DMS153 treated with DMSO at 0.1 percent for 48 hours (cell line): ENCODE data around the gene UVSSA.
"Not testable (repeated sequence)": the region's sequence is repeated elsewhere in the genome, so short reads cannot be mapped to it uniquely, and the experiment has no call there.

Source experiments
- DNase-seq: peaks from one replicate; lab custom pipeline; 2025; ENCODE audit not compliant: unreplicated experiment; lab: John Stamatoyannopoulos, UW

The UVSSA gene

DNA sequence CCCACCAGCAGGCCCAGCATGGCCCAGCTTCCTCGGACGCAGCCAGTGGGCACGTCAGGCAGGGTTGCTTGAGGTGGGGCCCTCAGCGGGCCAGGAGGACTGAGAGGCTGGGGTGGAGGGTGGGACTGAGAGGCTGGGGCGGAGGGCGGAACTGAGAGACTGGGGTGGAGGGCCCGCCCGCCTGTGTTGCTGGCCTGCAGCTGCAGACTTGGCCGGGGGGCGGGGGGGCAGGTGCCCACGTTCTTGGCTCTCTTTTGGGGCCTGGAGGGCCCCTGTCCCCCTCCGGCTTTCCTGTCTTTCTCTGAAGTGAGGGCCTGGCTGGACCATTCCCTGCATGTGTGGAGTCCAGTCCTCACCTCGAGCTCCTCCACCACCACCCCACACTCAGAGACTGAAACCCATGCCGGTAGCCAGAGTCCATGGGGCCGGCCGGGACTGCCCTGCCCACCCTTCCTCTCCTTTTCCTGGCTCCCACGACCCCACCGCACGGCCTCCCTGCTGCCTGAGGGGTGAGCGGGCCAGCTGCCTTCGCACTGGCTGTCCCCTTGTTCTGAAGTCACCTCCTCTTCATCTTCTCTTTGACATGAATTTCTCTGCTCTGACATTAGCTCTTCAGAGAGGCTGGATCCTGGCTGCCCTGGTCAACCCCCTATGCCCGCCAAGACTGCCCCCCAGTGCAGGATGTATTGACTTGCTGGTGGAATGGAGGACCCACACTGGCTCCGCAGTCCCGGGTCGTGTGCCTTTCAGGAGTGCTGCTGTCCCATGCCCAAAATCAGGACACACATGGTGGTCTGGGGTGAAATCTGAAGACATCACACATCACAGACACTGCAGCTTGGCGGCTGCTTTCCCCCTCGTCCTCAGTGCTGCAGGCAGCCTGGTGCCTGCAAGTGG, 69.3 kb downstream of the UVSSA start:
- DNase-seq, result no peak

DNA sequence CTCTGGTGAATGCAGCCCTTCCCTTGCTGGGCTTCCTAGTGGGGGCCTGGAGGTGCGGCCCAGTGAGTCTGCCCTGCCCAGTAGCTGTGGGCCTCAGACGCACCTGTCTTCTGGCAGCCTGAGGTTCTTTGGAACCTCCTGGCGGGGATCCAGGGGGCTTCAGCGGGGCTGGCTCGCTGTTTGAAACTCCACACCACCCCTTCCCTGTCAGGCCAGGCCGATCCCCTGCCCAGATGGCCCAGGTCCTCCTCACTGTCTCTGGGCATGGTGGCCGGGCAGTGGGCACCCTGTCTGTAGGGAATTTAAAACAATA, 69.9 kb downstream of the UVSSA start:
- no peak for DNase-seq

DNA sequence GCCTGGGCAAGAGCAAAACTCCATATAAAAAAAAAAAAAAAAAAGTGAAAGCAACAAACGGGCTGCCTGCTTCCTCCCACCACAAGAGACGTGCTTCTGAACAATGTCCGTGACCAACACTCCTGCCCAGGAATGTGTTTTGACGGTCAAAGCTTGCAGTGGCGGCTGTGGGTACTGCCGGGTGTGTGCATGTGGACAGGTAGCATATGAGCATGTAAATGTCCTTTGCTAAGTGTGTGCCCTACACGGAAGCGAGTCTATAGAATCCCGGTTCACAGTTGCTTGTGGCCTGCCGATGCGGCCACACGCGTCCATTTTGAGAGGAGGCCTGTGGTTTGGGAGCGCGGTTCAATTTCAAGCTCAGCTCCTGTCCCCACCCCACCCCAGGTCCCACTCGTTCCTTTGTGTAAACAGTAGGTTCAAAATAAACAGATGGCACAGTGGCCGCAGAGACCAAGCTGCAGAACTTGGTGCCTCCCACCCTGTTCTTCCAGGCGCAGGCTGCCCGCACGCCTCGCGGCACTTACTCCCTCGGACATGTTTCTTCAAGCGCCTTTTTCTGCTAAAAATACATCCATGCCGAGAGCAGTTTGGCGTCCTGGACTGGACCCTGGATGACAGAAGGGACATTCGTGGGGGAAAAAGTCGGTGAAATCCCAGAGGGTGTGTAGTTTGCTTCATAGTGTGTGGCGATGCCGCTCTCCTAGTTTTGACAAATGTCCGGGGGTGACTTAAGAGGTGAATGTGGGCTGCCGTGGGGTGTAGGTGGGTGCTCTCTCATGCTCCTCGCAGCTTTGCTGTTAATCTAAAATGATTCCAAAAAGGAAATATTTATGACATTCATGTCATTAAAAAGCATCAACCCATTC, 70.7 kb downstream of the UVSSA start:
- no peak for DNase-seq

DNA sequence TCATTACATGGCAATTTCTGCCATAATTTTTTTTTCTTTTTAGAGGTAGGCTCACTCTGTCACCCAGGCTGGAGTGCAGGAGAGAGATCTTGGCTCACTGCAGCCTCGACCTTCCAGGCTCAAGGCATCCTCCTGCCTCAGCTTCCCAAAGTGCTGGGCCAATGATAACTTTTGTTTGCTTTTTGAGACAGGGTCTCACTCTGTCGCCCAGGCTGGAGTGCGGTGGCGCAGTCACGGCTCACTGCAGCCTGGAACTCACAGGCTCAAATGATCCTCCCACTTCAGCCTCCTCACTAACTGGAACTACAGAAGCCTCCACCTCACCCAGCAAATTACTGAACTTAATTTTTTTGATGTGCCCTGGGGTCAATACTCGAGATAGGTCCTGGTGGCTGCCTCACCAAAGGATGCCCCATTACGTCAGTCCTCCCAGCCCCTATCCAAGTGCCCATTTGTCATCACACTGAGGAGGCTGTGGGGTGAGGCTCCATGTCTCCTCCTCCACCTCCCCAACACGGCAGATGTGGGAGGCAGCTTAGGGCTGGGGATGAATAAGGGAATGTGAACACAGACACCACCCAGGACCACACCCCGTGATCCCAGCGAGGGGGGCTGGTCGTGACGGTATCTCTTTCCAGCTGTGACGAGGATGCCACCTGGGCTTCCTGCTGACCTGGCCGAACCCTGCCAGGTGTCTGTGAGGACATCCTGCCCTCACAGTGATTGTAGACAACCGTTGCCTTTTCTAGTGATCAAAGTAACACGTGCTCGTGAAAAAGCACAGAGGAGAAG, 71.7 kb downstream of the UVSSA start:
- DNase-seq, result no peak

DNA sequence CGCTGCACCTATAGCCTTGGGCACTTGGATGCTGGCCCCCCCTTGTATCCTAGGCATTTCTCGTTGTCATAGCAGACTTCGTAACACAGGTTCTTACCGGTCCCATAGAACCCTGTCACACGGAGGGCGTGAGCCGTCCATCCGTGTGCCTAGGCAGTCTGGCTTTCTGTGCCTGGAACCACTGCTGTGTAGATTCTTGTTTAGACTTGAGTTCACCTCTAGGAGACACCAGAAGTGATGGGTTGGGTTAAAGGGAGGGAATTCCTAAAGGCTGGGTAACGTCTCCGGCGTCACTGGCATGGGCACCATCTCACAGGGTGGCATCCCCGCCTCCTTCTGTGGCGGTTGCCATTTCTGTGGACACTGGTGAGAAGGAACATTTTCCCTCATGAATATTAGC, 72.7 kb downstream of the UVSSA start:
- DNase-seq, result no peak

DNA sequence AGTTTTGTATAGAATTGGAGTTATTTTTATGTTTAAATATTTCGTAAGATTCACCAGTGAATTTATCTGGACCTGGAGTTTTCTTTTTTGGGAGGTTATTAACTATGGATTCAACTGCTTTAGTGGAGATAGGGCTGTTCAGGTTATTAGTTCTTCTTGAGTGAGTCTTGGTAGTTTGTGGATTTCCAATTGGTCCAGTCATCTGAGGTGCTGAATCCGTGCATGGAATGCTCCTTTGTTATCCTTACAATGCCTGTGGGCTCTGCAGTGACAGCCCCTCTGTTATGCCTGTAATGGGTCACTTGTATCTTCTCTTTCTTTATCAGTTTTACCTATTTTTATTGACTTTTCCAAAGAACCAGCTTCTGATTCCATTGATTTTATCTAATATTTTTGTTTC, 74.6 kb downstream of the UVSSA start:
- no peak for DNase-seq

DNA sequence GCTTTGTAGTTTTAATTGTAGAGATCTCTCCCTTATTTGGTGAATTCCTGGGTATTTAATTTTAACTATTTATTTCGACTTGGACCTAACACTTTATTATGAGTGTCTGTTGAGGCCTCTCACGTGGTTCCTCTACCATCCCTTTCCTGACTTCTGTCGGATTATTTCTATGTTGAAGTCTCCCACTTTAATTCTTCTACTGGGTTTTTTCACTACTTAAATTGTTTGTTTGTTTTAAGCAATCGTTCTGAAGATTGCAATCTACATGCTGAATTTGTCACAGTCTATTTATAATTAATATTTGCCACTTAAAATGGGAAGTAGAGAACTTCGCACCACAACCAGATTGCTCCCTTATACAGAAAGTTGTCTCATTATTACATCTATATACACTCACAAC, 80.0 kb downstream of the UVSSA start:
- no peak for DNase-seq

DNA sequence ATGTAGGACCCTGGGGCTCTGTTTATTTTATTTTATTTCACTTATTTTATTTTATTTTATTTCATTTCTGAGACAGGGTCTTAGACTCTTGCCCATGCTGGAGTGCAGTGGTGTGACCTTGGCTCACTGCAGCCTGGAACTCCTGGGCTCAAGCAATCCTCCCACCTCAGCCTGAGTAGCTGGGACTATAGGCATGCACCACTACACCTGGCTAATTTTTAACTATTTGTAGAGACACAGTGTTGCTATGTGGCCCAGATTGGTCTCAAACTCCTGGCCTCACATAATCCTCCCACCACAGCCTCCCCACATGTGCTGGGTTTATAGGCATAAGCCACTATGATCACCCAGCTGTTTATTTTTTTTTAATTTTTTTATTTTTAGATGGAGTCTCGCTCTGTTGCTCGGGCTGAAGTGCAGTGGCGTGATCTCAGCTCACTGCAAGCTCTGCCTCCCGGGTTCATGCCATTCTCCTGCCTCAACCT, 96.7 kb downstream of the UVSSA start:
- DNase-seq, result not testable (repeated sequence)
